ENCODE results near the gene SH3BGRL3.

GRCh38 chr1:26278303-26278702, 1.6 kb upstream of the SH3BGRL3 start:
- no peak for TF ChIP-seq POLR2A (IDR thresholded peaks at IDR 0.05)
- TF ChIP-seq, protein P1, sequence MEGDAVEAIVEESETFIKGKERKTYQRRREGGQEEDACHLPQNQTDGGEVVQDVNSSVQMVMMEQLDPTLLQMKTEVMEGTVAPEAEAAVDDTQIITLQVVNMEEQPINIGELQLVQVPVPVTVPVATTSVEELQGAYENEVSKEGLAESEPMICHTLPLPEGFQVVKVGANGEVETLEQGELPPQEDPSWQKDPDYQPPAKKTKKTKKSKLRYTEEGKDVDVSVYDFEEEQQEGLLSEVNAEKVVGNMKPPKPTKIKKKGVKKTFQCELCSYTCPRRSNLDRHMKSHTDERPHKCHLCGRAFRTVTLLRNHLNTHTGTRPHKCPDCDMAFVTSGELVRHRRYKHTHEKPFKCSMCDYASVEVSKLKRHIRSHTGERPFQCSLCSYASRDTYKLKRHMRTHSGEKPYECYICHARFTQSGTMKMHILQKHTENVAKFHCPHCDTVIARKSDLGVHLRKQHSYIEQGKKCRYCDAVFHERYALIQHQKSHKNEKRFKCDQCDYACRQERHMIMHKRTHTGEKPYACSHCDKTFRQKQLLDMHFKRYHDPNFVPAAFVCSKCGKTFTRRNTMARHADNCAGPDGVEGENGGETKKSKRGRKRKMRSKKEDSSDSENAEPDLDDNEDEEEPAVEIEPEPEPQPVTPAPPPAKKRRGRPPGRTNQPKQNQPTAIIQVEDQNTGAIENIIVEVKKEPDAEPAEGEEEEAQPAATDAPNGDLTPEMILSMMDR (IDR thresholded peaks at IDR 0.05) = no peak
